ENCODE results near the gene ELP2. TPM values are rescaled to one million over a fixed set of nuclear protein-coding genes. Genes with fewer than 3 reads are reported as not detected.

The ELP2 gene
- total RNA-seq, 1 donor from 2014 or later: 94.1 TPM

GRCh38 chr18:36189486-36189885 is 59.8 kb downstream of the ELP2 start:
- H3K27ac Mint-ChIP-seq (ENCODE audit: unreplicated experiment): no peak overlapping the region
- peaks cover 55% of the 10 kb centered on the region for H3K27me3 Mint-ChIP-seq (ENCODE audit: low read depth)
- peaks cover 15% of the 10 kb centered on the region for H3K4me1 Mint-ChIP-seq
- H3K4me3 Mint-ChIP-seq: peak overlapping the region; percentile 84
- no peaks in the 10 kb centered on the region for H3K36me3 Mint-ChIP-seq (ENCODE audit: low read depth)
- no peaks in the 10 kb centered on the region for H3K9me3 Mint-ChIP-seq
- no peak for TF ChIP-seq CTCF (conservative IDR thresholded peaks at IDR 0.05)
- no peak for DNase-seq (ENCODE audit: low read depth, low spot score)

- Mint-ChIP-seq H3K4me1 (peaks cover 15% of the 10 kb centered on the region), H3K9me3 (no peaks in the 10 kb centered on the region), H3K4me3 (no peak overlapping the region), H3K27me3 (ENCODE audit: low read depth) (peaks cover 37% of the 10 kb centered on the region), H3K36me3 (ENCODE audit: low read depth) (no peaks in the 10 kb centered on the region), H3K27ac (ENCODE audit: unreplicated experiment) (no peak overlapping the region)
- DNase-seq (ENCODE audit: low read depth, low spot score): no peak
- no peak for TF ChIP-seq CTCF (conservative IDR thresholded peaks at IDR 0.05)
These were observed 61.6 kb downstream of the ELP2 start for GRCh38 chr18:36191286-36191685.

- no peak for TF ChIP-seq CTCF (conservative IDR thresholded peaks at IDR 0.05)
- DNase-seq (ENCODE audit: low read depth, low spot score): no peak
- Mint-ChIP-seq H3K27me3 (ENCODE audit: low read depth) (peaks cover 33% of the 10 kb centered on the region), H3K9me3 (no peaks in the 10 kb centered on the region), H3K4me1 (peaks cover 15% of the 10 kb centered on the region), H3K4me3 (no peak overlapping the region), H3K36me3 (ENCODE audit: low read depth) (no peaks in the 10 kb centered on the region), H3K27ac (ENCODE audit: unreplicated experiment) (no peak overlapping the region)
These were observed 62.0 kb downstream of the ELP2 start for GRCh38 chr18:36191711-36192110.

- H3K9me3 Mint-ChIP-seq: no peaks in the 10 kb centered on the region
- no peak for TF ChIP-seq CTCF (conservative IDR thresholded peaks at IDR 0.05)
- no peak overlapping the region for H3K27ac Mint-ChIP-seq (ENCODE audit: unreplicated experiment)
- no peak overlapping the region for H3K4me3 Mint-ChIP-seq
- H3K4me1 Mint-ChIP-seq: no peaks in the 10 kb centered on the region
- no peak for DNase-seq (ENCODE audit: low read depth, low spot score)
- peaks cover 7% of the 10 kb centered on the region for H3K27me3 Mint-ChIP-seq (ENCODE audit: low read depth)
- no peaks in the 10 kb centered on the region for H3K36me3 Mint-ChIP-seq (ENCODE audit: low read depth)
These were observed 65.1 kb downstream of the ELP2 start for GRCh38 chr18:36194600-36195315.

- H3K4me1 Mint-ChIP-seq: no peaks in the 10 kb centered on the region
- no peak overlapping the region for H3K4me3 Mint-ChIP-seq
- H3K27me3 Mint-ChIP-seq (ENCODE audit: low read depth): peaks cover 3% of the 10 kb centered on the region
- no peak for TF ChIP-seq CTCF (conservative IDR thresholded peaks at IDR 0.05)
- no peak overlapping the region for H3K27ac Mint-ChIP-seq (ENCODE audit: unreplicated experiment)
- no peak for DNase-seq (ENCODE audit: low read depth, low spot score)
- H3K36me3 Mint-ChIP-seq (ENCODE audit: low read depth): no peaks in the 10 kb centered on the region
- no peaks in the 10 kb centered on the region for H3K9me3 Mint-ChIP-seq
These were observed 65.9 kb downstream of the ELP2 start for GRCh38 chr18:36195427-36196122.
